SK-N-SH (cell line): ENCODE data around the gene CSHL1. TPM values are rescaled to one million over a fixed set of nuclear protein-coding genes. Genes with fewer than 3 reads are reported as not detected.

ENCODE experiments used
- CTCF ChIA-PET: fragments of 300-600, 350-600 bp; formaldehyde crosslinking; extraction: SDS; loops from one replicate; lab custom pipeline; 2021; lab: Yijun Ruan, JAX
- POLR2A ChIA-PET: fragments of 350-600 bp; sonication (Branson Sonifier 250); formaldehyde crosslinking; extraction: SDS; loops from one replicate; lab custom pipeline; 2020; ENCODE audit warnings: antibody characterized with exemption, inconsistent platforms; lab: Yijun Ruan, JAX
- DNase-seq: peaks from one replicate; pipeline ENCODE4 v3.0.0; 2012
- H2AFZ ChIP-seq: fragments of 200-600 bp; sonication (generic); 2 replicates; pipeline ENCODE4 v1.8.1; 2016; ENCODE audit warnings: antibody characterized with exemption, mild to moderate bottlenecking, low read depth
- H3F3A ChIP-seq: fragments of 200-600 bp; sonication (generic); replicated peaks from 2 replicates; pipeline ENCODE3; 2016; ENCODE audit warnings: antibody characterized with exemption, mild to moderate bottlenecking; ENCODE audit not compliant: insufficient read depth
- H3K27ac ChIP-seq, 2 experiments: fragments of 200-500 bp in 1 of 2; fragments of 200-600 bp in 1 of 2; sonication (Bioruptor generic) in 1 of 2; sonication (generic), shearing (Covaris generic) in 1 of 2; 2 replicates each; pipeline versions ENCODE4 v1.5.1 to v1.6.1; 2014 to 2016; ENCODE audit warnings: low read depth in 2 of 2, inconsistent platforms in 1 of 2, low read length in 1 of 2, mild to moderate bottlenecking in 1 of 2, mixed read lengths in 1 of 2
- H3K27me3 ChIP-seq: fragments of 200-600 bp; sonication (generic), shearing (Covaris generic); 2 replicates; pipeline ENCODE4 v1.6.1; 2016; ENCODE audit warnings: mixed run types; ENCODE audit not compliant: insufficient read depth
- H3K36me3 ChIP-seq, 2 experiments: fragments of 200-500 bp in 1 of 2; fragments of 200-600 bp in 1 of 2; sonication (Bioruptor generic) in 1 of 2; sonication (generic) in 1 of 2; replicated peaks in 1 of 2; 2 replicates each; pipeline versions ENCODE3 to v1.5.1; 2014 to 2016; ENCODE audit warnings: low read length in 1 of 2, mild to moderate bottlenecking in 1 of 2; ENCODE audit not compliant: insufficient read depth in 2 of 2, control insufficient read depth in 1 of 2
- H3K4me1 ChIP-seq, 2 experiments: fragments of 200-500 bp in 1 of 2; fragments of 200-600 bp in 1 of 2; sonication (Bioruptor generic) in 1 of 2; sonication (generic), shearing (Covaris generic) in 1 of 2; 2 replicates each; pipeline versions ENCODE4 v1.5.1 to v1.6.1; 2014 to 2016; ENCODE audit warnings: low read depth in 1 of 2, low read length in 1 of 2, mixed run types in 1 of 2; ENCODE audit not compliant: insufficient read depth in 2 of 2, control insufficient read depth in 1 of 2
- H3K4me2 ChIP-seq: fragments of 200-600 bp; sonication (generic), shearing (Covaris generic); 2 replicates; pipeline ENCODE4 v1.6.1; 2017; ENCODE audit warnings: mixed run types
- H3K4me3 ChIP-seq, 2 experiments: fragments of 200-500 bp in 1 of 2; fragments of 200-600 bp in 1 of 2; sonication (Bioruptor generic) in 1 of 2; sonication (generic), shearing (Covaris generic) in 1 of 2; 2 replicates each; pipeline versions ENCODE4 v1.5.1 to v1.8.1; 2014 to 2016; ENCODE audit warnings: low read depth in 2 of 2, inconsistent platforms in 1 of 2, low read length in 1 of 2, mild to moderate bottlenecking in 1 of 2, mixed read lengths in 1 of 2, moderate library complexity in 1 of 2
- H3K79me2 ChIP-seq: fragments of 200-600 bp; sonication (generic); 2 replicates; pipeline ENCODE4 v1.8.1; 2017; ENCODE audit warnings: mild to moderate bottlenecking; ENCODE audit not compliant: insufficient read depth
- H3K9ac ChIP-seq: fragments of 200-600 bp; sonication (generic); 2 replicates; pipeline ENCODE4 v1.6.1; 2017; ENCODE audit warnings: mixed run types
- H3K9me2 ChIP-seq: fragments of 200-600 bp; sonication (generic); 2 replicates; pipeline ENCODE4 v1.6.1; 2017; ENCODE audit warnings: mixed run types
- H3K9me3 ChIP-seq: fragments of 200-600 bp; sonication (generic); 2 replicates; pipeline ENCODE4 v1.6.1; 2017; ENCODE audit warnings: mixed run types, mild to moderate bottlenecking, moderate library complexity
- H4K20me1 ChIP-seq: fragments of 200-600 bp; sonication (generic); 2 replicates; pipeline ENCODE4 v1.6.1; 2017; ENCODE audit warnings: mild to moderate bottlenecking, mixed run types; ENCODE audit not compliant: insufficient read depth
- CHD2 ChIP-seq: fragments of 150-350 bp; IDR thresholded peaks from 2 replicates; pipeline ENCODE4 v1.6.1; 2018; ENCODE audit warnings: low read length; ENCODE audit not compliant: partially characterized antibody
- ELF1 ChIP-seq: IDR thresholded peaks from 2 replicates; pipeline ENCODE4 v1.4.0; 2012
- EP300 ChIP-seq, 2 experiments: IDR thresholded peaks; 2 replicates each; pipeline versions ENCODE4 v1.4.0 to v1.6.1; 2012; ENCODE audit warnings: borderline replicate concordance in 1 of 2, low read depth in 1 of 2, low read length in 1 of 2
- EZH2phosphoT487 ChIP-seq: fragments of 200-600 bp; sonication (generic); IDR thresholded peaks from 2 replicates; pipeline ENCODE4 v1.6.1; 2017; ENCODE audit warnings: low read depth, mixed run types, mild to moderate bottlenecking, antibody characterized with exemption, moderate library complexity, borderline replicate concordance
- FOXJ3 ChIP-seq: sonication (generic); formaldehyde crosslinking; IDR thresholded peaks from 2 replicates; pipeline ENCODE4 v1.5.1; 2020; ENCODE audit warnings: mild to moderate bottlenecking, missing genetic modification reagents
- GATA2 ChIP-seq: sonication (generic); formaldehyde crosslinking; IDR thresholded peaks from 2 replicates; pipeline ENCODE4 v1.5.0; 2020; ENCODE audit warnings: mild to moderate bottlenecking, missing genetic modification reagents
- JUND ChIP-seq: IDR thresholded peaks from 2 replicates; pipeline ENCODE4 v1.4.0; 2012
- MEF2A ChIP-seq: IDR thresholded peaks from 2 replicates; pipeline ENCODE4 v1.4.0; 2012; ENCODE audit warnings: low read depth, borderline replicate concordance
- PBX3 ChIP-seq: IDR thresholded peaks from 2 replicates; pipeline ENCODE4; 2012
- RXRA ChIP-seq: IDR thresholded peaks from 2 replicates; pipeline ENCODE4 v1.4.0; 2012; ENCODE audit warnings: low read depth, mild to moderate bottlenecking, borderline replicate concordance
- SMC3 ChIP-seq: IDR thresholded peaks from 2 replicates; pipeline ENCODE4 v1.6.1; 2012; ENCODE audit warnings: low read depth, low read length, improper control_type of control experiment
- USF1 ChIP-seq: IDR thresholded peaks from 2 replicates; pipeline ENCODE4 v1.4.0; 2012; ENCODE audit warnings: low read depth, borderline replicate concordance
- WGBS: methylation state at CpG from one replicate; pipeline ENCODE4 v1.1.6; 2017; ENCODE audit warnings: low lambda C conversion rate; 5-methylcytosine and 5-hydroxymethylcytosine counted together
- polyA plus RNA-seq, 3 experiments: library from polyadenylated mRNA; depleted of rRNA; stranded (reverse); fragments of >200 nt; gene quantifications; 2 replicates each; pipeline ENCODE4 v1.2.3, GENCODE V29; 2012

The CSHL1 gene
- polyA plus RNA-seq, 1 of the 3 experiments (the other 2 are of a cell fraction), result not detected

GRCh38 chr17:63927464-63928171 is 16.6 kb upstream of the CSHL1 start:
- H3K4me3 ChIP-seq, result no peak overlapping the region
- DNase-seq, result peak; percentile 15
- H2AFZ ChIP-seq, result no peak overlapping the region
- no peaks in the 10 kb centered on the region for H3K79me2 ChIP-seq
- TF ChIP-seq JUND, result no peak
- no peak for TF ChIP-seq ELF1
- no peak for TF ChIP-seq USF1
- no peak for TF ChIP-seq CHD2
- no peak for TF ChIP-seq PBX3
- no peak for TF ChIP-seq RXRA
- TF ChIP-seq SMC3, result no peak
- TF ChIP-seq, all 33 proteins: peak for 0
- ChIA-PET CTCF (interaction anchor here (0.7 to 8.8 kb wide), 10 partner anchors 9 to 206 kb away, joined by 3 to 90 read pairs (median 4); partner anchors contain the start of genes CSHL1 and GH1), POLR2A (no interaction called here)
- H3K9me2 ChIP-seq, result no peaks in the 10 kb centered on the region
- WGBS, result 46% methylated on average over 7 of the region's 8 CpGs
- H3K9me3 ChIP-seq, result no peaks in the 10 kb centered on the region
- no peaks in the 10 kb centered on the region for H3K4me1 ChIP-seq
- no peaks in the 10 kb centered on the region for H3F3A ChIP-seq
- H3K4me2 ChIP-seq, result no peak overlapping the region
- H3K27me3 ChIP-seq, result no peaks in the 10 kb centered on the region
- H3K9ac ChIP-seq, result no peak overlapping the region
- H4K20me1 ChIP-seq, result no peaks in the 10 kb centered on the region
- no peak overlapping the region for H3K27ac ChIP-seq
- no peaks in the 10 kb centered on the region for H3K36me3 ChIP-seq

- H3K79me2 ChIP-seq, result no peaks in the 10 kb centered on the region
- H3K4me3 ChIP-seq, result no peak overlapping the region
- no peak overlapping the region for H3K9ac ChIP-seq
- CTCF ChIA-PET, result interaction anchor here (0.6 to 4.5 kb wide), 9 partner anchors 13 to 349 kb away, joined by 3 to 21 read pairs (median 4); partner anchors contain the start of gene CSHL1
- H3K27me3 ChIP-seq, result no peaks in the 10 kb centered on the region
- H3K9me3 ChIP-seq, result no peaks in the 10 kb centered on the region
- H4K20me1 ChIP-seq, result no peaks in the 10 kb centered on the region
- no peaks in the 10 kb centered on the region for H3K9me2 ChIP-seq
- no peaks in the 10 kb centered on the region for H3K36me3 ChIP-seq
- WGBS, result 70% methylated on average over 2 of the region's 2 CpGs
- no peaks in the 10 kb centered on the region for H3F3A ChIP-seq
- no peak for DNase-seq
- no peak overlapping the region for H3K27ac ChIP-seq
- H3K4me1 ChIP-seq, result no peaks in the 10 kb centered on the region
- POLR2A ChIA-PET, result no interaction called here
- TF ChIP-seq ELF1 (no peak), EZH2phosphoT487 (no peak), GATA2 (CRISPR knock-in tag) (no peak), EP300 (IDR thresholded peaks at IDR 0.05; ENCODE audit: borderline replicate concordance in 1 of 2, low read depth in 1 of 2, low read length in 1 of 2) (no peak), MEF2A (no peak), FOXJ3 (no peak)
- TF ChIP-seq, all 33 proteins: peak for 0
- Histone ChIP-seq H2AFZ (no peak overlapping the region), H3K4me2 (no peak overlapping the region)
Measured at GRCh38 chr17:63926164-63926563, 15.1 kb upstream of the CSHL1 start.
